HL-60 (cell line): ENCODE measurements around the gene LMTK2.

Source experiments
- CTCF ChIP-seq: IDR thresholded peaks from one replicate; pipeline ENCODE4 v1.5.1; 2011; ENCODE audit warnings: low read length, control low read depth, inconsistent platforms; ENCODE audit not compliant: insufficient read depth
- GABPA ChIP-seq: IDR thresholded peaks from 2 replicates; pipeline ENCODE4 v1.6.1; 2012; ENCODE audit warnings: low read depth
- POLR2AphosphoS5 ChIP-seq: IDR thresholded peaks from 2 replicates; pipeline ENCODE4 v1.6.1; 2012; ENCODE audit warnings: low read depth

- no peak for TF ChIP-seq CTCF
- no peak for TF ChIP-seq POLR2AphosphoS5
- no peak for TF ChIP-seq GABPA
Measured at GRCh38 chr7:98123365-98123696, 16.7 kb downstream of the LMTK2 start.
